ELF-1 (cell line): ENCODE results near the gene YPEL4.
"Not testable (repeated sequence)": the region's sequence is repeated elsewhere in the genome, so short reads cannot be mapped to it uniquely, and the experiment has no call there.

Experiments
- DNase-seq: peaks from one replicate; pipeline ENCODE4 v3.0.0-alpha.2; 2016; ENCODE audit warnings: low read depth, low spot score

YPEL4 gene

GRCh38 chr11:57649826-57650738, at the start of gene YPEL4:
TSS of gene YPEL4 (minus strand) at chr11:57649912. CDS start at chr11:57647107, 2,805 bp downstream.
- peak; percentile 74 for DNase-seq

GRCh38 chr11:57698843-57699365, 49.2 kb upstream of the YPEL4 start:
- no peak for DNase-seq

GRCh38 chr11:57690474-57690873, 40.8 kb upstream of the YPEL4 start:
- not testable (repeated sequence) for DNase-seq

- DNase-seq = no peak
Observed at GRCh38 chr11:57681168-57681567, 31.5 kb upstream of the YPEL4 start.

- no peak for DNase-seq
Observed at GRCh38 chr11:57680552-57680874, 30.8 kb upstream of the YPEL4 start.

- DNase-seq = no peak
Observed at GRCh38 chr11:57679396-57679795, 29.7 kb upstream of the YPEL4 start.

GRCh38 chr11:57675176-57675941, 25.6 kb upstream of the YPEL4 start:
- no peak for DNase-seq

- DNase-seq = no peak
Observed at GRCh38 chr11:57674251-57674650, 24.5 kb upstream of the YPEL4 start.

GRCh38 chr11:57668434-57668782, 18.7 kb upstream of the YPEL4 start:
- no peak for DNase-seq

GRCh38 chr11:57667736-57668433, 18.2 kb upstream of the YPEL4 start, which contains the start of gene ZDHHC5:
TSS of gene ZDHHC5 (plus strand) at chr11:57668114. CDS start at chr11:57673091, 4,977 bp downstream.
- peak; percentile 100 for DNase-seq

- DNase-seq = peak; percentile 99
Observed at GRCh38 chr11:57667117-57667735, 17.5 kb upstream of the YPEL4 start.

- no peak for DNase-seq
Observed at GRCh38 chr11:57663975-57664374, 14.3 kb upstream of the YPEL4 start.

GRCh38 chr11:57662893-57663292, 13.2 kb upstream of the YPEL4 start:
- peak; percentile 28 for DNase-seq

- no peak for DNase-seq
Observed at GRCh38 chr11:57659669-57660068, 10.0 kb upstream of the YPEL4 start.

GRCh38 chr11:57658023-57658361, 8.3 kb upstream of the YPEL4 start:
- no peak for DNase-seq

- DNase-seq = peak; percentile 99
Observed at GRCh38 chr11:57657194-57658022, 7.7 kb upstream of the YPEL4 start, which contains the start of gene CLP1. TSS of gene CLP1 (plus strand) at chr11:57657762. CDS start at chr11:57659477, 1,715 bp downstream.

- no peak for DNase-seq
Observed at GRCh38 chr11:57656885-57657193, 7.1 kb upstream of the YPEL4 start.

GRCh38 chr11:57653163-57653562, 3.5 kb upstream of the YPEL4 start:
- DNase-seq = no peak

- DNase-seq = no peak
Observed at GRCh38 chr11:57652662-57653061, 3.0 kb upstream of the YPEL4 start.

GRCh38 chr11:57652230-57652629, 2.5 kb upstream of the YPEL4 start:
- peak; percentile 71 for DNase-seq

- DNase-seq = no peak
Observed at GRCh38 chr11:57651408-57651807, 1.7 kb upstream of the YPEL4 start.
